ENCODE results near the gene PHACTR2.

Gene PHACTR2

DNA sequence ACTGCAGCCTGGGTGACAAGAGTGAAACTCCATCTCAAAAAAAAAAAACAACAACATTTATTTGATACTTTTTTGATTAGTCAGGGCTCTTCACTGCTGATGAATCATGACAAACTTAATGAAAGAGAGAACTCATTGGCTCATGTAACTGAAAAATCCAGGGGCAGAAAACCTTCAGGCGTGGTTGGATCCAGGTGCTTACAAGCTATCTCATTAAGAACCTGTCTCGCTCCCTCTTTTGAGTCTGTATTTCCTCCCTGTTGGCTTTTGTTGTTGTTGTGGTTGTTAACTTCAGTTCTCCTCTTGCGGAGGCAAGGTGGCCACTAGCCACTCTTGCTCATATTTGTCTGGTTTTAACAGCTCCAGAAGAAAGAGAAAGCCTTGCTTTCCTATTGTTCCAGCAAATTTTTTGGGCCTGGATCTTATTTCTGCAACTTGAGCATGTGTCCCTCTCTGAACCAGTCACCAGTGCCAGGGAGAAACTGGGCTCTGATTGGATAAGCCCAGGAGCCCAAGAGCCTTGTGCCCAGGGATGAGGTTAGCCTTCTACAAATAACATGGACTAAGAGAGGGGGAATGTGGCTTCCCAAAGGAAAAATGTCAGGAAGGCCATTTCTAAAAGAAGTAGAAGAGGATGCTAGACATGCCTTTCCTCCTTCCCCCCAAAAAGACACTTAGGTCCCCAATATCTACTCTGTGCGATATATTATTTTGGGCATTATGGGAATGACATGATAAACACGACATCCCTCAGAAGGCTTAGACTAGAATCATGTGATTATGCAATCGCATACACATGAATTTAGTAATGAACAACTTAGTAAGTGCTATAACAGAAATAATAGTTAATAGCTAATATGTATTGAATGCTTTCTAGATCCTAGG lies 64.5 kb downstream of the PHACTR2 start:
- DNase-seq (ENCODE audit: low spot score) = no peak

DNA sequence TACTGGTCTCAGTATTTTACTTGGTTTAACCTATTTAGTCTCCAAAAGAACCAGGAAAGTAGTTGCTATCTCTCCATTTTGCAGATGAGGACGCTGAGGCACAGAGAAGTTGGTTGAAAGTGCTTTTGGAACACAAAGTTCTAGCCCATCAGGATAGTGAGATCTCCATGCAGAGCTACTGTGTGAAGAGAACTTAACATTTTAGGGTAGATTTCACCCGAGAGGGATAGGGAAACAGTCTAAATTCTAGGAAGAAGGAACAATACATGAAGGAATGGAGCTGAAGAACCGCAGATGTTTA lies 65.1 kb downstream of the PHACTR2 start:
- DNase-seq (ENCODE audit: low spot score) = no peak

DNA sequence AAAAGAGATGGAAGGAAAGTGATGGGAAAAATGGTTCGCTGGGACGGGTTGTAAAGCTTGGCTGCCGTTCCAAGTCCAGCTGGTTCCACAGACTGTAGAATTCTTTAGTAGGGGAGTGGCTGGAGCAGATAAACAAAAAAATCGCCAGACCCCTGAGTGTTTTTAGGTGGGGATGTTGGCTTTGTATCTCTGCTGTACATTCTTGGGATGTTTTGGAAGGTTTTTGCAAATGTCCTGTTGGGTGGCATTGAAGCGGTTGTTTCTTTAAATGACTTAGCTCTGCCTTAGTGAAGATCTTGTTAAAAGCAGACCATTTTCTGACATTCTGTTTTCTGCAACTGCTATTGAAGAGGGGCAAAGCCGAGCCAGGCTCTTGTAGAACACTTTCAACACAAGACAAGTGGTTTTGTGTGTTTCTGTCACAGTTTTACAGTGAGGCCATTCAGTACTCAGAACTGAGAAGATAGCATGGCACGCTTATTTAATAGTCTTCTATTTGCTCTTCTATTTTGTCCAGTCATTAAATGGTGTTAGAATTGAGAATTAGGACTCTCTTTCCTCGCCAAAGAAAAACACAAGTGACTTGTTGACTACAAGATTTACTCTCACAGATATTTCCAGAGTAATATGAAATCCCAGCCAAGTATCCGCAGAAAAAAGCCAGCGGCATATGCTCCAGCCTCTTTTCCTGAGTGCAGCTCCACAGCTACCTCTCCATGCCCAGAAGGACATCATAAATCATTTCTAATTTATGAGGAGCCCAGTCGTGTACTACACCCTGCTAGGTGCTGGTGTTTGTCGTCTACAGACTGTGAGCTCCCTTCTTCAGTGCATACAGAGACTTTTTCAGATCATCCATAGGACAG lies 65.8 kb downstream of the PHACTR2 start:
- no peak for DNase-seq (ENCODE audit: low spot score)

DNA sequence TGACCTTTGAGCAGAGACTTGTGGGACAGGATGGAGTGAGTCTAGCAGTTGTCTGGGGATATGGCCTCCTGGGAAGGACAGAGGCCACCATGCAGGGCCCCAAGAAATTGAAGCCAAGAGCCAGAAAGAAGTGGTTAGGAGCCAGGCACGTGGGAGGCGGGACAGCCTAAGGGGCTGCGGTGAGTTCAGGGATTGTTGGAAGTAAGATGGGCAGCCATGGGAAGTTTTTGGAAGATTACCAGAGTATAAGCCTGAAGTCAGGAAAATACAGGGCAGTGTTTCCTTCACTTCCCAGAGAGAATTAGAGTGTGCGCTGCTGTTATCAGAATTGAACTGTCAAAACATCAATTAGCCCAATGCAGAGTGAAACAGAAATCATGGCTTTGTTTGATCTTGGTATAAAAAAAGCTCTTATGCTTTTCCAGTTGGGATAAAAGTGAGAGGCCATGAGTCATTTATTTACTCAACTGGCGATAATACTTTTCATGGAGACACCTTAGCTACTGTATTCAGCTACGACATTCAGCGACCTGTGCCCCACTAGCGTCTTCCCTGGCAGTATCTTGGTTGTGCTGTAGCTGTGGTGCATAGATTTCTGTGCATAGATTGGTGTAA lies 66.9 kb downstream of the PHACTR2 start:
- DNase-seq (ENCODE audit: low spot score) = no peak

DNA sequence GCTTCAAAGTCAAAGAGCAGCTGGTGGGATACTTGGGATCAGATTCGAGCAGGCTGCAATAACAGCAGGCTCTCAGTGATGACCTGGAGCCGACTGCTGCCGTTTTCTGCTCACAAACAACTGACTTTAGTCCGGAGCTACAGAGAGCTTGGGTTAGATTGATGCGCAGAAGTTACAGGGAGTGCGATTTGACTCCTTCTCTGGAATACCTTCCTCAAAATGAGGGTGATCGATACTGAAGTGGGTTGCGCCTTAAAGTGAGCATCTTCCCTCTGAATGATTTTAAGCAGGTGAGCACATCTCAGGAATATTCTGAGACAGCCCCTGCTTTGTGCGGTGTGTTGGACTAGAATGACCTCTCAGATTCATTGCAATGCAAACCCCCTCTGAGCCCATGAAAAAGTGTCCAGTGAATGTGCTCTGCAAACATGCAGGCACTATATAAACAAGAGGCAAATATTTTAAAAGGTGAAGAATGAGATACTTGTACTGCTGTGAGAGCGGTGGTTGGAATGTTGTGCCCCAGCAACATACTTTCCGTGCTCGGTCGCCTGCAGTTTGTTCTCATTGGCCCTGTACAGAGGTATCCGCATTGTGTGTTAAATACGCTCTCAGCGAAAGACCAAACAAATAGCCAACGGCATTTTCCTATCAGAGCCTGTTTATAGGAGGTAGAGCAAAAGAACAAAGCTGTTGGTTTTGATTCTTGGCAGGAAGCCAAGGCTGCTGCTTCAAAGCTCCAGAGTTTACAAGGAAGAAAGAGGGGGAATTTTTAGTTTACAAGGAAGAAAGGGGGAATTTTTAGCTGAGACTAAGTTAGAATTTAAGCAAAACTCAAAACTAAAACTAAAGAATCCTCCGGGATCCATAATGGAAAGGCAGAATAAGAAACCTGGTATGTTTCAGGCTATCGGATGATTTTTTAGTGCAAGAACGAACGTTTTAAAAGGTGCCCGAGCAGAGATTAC lies 67.7 kb downstream of the PHACTR2 start:
- no peak for DNase-seq (ENCODE audit: low spot score)

DNA sequence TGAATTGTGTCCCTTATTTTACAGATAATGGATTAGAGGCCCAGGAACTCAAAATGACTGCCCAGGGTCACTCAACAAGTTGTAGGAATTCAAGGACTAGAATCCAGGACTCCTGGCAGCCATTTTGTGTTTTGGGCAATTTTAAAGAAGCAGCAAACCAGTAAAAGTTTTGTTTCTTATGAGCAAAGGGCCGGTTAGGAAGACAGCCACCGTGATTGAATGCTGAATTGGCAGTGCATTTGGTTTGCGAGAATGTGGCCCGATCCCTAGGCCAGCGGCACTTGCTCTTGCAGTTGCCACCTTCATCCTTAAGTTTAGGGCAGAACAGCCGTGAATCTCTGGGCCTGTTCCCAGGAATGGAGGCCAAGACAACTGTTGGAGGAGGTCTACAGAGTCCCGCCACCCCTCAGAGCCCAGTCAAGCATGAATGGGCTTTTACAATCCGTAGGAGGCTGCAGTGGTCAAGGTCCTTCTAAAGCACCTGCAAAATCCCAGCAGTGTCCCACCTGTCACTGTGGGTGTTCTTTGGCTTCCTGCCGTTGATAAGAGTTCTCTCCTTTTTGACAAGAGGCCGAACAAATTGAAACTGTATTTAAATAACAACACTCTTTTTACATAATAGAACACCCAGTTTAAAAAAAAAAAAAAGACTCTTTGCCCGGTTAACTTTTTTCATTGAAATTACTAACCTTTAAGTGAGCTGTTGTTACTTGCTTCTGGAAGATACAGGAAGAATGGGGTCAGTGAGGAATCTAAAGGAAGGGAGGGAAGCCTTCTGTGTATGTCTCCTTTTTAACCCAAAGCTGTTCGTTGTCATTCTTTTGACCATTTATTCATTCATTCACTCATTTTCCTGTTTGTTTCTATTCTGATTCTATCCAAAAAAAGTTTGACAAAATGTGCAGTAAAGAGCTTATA lies 68.7 kb downstream of the PHACTR2 start:
- DNase-seq (ENCODE audit: low spot score) = no peak

DNA sequence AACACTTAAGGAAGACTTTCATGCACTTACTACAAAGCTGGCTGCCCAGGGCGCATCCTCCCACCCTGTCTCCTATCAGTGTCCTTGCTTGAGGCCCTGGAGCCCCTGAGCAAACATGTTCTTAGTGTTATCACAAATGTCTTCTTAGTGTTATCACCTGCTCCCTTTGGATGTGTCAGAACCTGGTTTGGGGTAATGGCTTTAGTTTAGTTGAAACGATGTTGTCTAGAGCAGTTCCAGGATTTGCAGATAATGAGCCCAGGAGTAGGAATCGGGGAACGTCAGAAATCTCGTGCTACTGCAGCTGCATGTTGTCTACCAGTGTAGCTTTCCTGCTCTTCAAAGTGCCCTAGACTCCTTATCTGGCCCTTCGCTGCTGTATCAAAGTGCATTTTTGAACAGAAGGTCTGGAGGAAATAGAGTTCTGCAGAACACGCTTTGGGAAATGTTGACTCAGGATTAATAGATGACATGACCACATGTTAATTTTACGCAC lies 69.6 kb downstream of the PHACTR2 start:
- DNase-seq (ENCODE audit: low spot score) = no peak

DNA sequence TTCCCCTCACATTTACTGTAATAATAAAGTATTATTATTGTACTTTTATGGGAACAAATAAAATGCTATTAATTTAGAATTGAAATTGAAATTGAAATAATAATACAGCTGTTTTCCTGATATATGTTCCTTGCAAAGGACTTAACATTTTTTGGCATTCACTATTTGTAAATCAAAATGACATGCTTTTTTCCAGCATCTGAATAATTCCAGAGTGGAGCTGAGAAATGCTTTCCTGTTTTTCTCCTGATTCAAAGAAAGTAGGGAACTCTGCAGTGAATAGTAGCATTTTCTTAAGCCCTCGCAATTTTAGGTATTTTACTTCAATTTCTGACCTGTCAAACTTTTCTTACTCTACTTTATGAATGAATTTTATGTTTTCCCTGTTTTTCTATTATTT lies 72.1 kb downstream of the PHACTR2 start:
- no peak for DNase-seq (ENCODE audit: low spot score)

DNA sequence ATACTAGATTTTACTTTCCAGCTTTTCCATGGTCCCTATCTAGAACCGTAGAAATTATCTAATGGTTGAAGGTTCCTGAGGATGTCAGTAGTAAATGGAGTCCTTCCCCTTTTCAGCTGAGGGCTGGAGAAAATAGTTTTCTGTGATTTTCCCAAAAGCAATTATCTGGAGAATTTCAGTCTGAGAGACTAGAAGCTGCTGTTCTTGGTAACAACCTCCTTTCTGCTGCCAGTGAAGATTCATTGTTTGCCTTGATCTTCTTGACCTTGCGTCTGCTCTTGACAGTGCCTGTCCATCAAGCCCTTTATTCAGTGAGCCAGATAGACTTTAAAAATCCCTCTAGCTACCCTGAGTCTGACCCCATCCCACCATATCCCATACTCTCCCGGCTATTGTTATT lies 73.1 kb downstream of the PHACTR2 start:
- no peak for DNase-seq (ENCODE audit: low spot score)

DNA sequence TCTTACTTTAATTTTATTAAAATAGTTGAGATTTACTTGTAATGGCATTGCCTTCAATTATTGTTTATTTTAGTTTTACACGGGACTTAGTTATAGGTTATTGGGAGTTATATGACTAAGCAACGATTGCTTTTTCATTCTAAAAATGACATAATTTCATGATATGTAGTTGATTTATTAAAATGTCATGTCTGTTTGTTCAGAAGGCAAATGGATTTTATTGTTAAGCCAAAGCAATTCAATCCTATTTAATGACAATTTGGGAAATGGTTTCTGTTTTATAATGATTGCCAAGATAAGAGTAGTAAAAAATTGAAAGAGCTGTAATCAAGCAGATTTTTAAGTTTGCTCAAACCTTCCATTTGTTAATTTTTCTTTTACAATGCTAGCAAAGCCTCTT lies 74.7 kb downstream of the PHACTR2 start:
- DNase-seq (ENCODE audit: low spot score) = no peak

DNA sequence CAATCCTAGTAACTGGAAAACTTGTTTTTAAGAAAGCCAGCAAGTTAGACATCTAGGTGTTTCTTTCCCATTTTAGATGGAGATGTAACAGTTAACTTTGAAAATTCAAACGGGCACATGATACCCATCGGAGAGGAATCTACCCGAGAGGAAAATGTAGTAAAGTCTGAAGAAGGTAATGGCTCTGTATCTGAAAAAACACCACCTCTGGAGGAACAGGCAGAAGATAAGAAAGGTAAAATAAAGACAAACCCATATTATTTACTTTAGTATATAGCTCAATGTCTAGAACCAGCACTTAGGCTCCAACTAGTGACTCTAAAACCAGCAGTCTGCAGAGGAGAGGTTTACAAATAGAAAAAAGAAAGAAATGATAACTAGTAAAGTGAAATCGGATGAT lies 75.9 kb downstream of the PHACTR2 start:
- no peak for DNase-seq (ENCODE audit: low spot score)

DNA sequence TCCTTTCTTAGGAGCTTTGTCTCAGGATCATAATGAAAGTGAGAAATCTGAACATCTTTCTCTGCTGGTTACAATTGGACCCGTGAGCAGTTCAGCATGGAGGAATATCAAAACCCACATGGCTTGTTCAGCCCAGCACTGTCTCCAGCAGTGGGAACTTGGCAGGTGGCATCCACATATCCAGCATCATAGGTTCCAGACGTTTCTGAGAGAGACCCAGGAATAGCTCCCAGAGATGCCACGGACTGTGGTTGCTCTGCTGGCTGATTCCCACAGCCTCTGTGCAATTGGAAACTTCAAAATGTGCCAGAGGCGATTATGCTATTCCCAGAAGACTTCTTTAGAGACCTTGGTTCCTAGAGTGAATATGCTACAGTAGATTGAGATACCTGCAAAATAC lies 76.4 kb downstream of the PHACTR2 start:
- no peak for DNase-seq (ENCODE audit: low spot score)

DNA sequence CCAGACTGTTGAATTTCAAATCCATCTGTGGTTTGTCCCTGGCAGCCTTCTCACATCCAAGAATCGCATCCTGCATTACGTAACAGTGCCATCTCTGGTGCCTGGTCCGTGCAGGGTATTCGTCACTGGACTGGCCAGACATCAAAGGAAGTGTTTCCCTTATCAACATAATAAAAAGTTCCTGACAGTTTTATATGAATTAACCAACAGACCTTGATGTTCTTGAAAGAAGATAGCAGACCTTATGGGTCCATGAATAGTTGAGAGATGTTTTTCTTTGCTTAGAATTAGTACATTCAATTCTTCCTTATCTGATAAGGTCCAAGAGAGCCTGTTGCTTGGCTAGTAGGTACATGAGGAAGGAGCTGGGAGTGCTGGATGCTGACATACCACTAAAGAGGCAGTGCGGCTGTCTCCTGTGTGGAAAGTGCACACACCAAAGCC lies 77.6 kb downstream of the PHACTR2 start:
- DNase-seq (ENCODE audit: low spot score) = no peak

DNA sequence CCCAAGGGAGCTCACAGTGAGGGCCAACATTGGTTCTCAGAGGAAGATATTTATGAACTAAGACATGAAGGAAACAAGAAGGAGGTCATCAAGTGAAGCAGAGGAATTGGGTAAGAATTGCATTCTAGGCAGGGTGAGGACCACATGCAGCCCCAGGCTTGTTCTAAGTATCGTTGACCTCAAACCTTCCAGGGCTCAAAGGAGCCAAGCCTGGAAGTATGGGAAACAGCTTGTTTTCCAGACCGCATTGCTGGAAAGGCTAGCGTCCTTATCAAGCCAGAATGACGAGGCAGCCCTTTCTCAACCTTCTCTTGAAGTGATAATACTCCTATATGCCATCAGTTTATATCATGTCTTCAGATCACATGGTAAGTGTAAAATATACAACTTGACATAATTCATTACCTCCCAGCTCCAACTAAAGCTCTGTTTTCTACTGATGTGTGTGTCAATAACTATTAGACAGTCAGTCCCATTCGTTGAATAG lies 79.6 kb downstream of the PHACTR2 start:
- DNase-seq (ENCODE audit: low spot score) = no peak

DNA sequence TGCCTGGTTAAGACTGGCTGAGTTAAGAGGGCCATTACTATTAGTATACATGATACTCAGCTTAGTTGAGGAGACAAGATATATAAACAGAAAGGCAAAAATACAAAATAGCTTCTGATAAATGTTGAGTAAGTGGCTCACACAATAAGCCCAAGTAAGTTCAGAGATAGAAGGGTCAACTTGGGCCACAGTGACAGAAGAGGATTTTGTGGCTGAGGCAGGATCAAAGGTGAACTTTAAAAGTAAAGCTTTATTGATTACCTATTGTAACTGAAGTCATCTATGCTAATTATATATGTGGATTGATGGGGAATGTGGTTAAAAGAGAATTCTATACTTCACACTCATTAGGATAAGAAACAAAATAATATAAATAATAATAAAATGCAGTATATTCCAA lies 80.8 kb downstream of the PHACTR2 start:
- no peak for DNase-seq (ENCODE audit: low spot score)

DNA sequence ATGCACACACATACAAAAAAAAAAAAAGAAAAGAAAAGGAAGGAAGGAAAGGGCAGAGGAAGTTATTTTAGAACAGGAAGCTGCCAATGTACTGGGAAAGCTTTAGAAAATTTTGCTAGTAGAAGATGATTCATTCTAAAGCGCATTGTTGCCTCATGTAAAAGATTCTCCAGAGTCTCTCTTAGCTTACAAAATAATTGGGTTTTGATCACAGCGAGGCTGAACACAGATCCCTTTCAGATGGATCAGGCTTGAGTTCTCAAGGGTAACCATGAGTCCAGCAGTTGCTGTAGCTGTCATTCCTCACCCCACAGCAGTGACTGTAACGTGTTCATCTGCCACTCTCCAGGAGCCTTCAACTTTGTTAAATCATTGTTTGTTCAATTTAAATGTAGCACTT lies 81.9 kb downstream of the PHACTR2 start:
- DNase-seq (ENCODE audit: low spot score) = no peak

DNA sequence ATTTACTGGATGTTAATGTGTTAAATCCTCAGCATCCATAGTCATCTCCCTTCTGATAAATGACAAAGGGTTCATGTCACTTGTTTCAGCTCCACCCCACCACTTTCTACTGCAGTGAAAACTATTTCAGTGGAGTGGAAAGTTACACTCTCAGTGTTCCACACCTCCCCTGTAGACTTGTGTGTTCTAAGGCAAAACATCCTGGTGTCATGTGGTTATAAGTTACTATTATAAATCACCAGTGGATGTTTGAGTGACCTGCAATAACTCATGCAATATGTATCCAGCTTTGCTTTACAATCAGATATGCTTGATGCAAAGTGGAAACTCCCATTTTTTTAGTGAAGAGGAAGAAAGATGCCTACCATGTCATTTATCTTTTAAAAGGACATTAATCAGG lies 83.3 kb downstream of the PHACTR2 start:
- no peak for DNase-seq (ENCODE audit: low spot score)

DNA sequence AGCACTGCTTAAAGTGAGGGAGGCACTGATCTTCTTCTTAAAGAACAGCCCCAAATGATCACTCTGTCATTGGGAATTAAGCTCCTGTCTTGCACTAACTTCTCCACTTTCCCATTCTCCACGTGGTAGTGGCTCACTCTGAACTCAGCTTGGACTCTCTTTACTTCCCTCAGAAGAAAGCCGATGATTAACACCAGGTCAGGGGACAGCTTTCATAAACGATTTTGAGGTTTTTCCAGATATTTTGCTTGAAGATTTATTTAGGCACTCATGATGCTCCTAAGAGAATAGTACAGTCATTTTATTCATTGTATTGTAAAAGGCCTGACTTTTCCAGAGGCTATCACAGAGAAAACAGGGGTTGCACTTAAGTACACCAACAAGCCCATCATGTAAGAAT lies 84.4 kb downstream of the PHACTR2 start:
- no peak for DNase-seq (ENCODE audit: low spot score)

DNA sequence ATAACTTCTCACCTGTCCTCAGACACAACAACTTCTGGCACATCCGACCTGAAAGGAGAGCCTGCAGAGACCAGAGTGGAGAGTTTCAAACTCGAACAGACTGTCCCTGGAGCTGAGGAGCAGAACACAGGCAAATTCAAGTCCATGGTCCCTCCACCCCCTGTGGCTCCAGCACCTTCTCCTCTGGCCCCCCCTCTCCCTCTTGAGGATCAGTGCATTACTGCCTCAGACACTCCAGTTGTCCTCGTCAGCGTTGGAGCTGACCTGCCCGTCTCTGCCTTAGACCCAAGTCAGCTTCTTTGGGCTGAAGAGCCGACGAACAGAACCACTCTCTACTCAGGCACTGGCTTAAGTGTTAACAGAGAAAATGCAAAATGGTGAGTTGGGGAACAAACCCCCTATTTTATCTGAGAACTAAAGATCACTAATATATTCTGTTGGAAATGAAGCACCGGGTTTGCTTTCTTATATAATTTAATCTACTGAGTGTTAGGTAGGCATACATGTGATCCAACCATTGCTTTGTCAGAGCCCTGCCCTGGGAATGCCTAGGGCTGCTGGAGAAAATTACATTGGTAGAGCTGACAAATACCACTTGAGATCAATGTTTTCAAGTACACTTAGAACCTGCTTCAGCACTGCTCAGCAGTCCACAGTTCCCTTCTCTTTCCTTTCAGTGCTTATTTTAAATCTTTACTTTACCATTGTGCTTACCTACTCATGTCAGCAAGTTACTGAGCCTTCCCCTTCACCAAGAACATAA lies 87.8 kb downstream of the PHACTR2 start:
- no peak for DNase-seq (ENCODE audit: low spot score)

DNA sequence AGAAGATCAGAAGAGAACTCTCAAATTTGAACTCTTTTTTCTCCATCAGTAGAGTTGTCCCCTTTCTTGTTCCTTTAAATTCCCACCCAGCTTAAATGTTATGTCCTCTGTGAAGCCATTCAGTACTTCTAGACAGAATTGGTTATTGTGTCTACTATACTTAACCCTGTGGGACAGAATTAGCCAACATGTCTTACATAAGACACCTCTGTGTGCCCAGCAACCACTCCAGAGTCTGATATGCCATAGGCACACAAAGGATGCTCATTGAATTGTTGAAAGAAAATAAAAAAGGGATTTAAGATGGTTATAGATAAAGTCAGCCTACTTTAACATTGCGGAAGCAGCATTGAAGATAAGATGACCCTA lies 88.4 kb downstream of the PHACTR2 start:
- no peak for DNase-seq (ENCODE audit: low spot score)

All from CD4-positive, alpha-beta T cell treated with Interleukin-6 at 100 ng/mL for 8 hours (primary cell).